Adrenal gland (tissue), 5 donors: ENCODE data around the gene ADIRF.

Experiments used
- CTCF ChIP-seq, 6 experiments: fragments of 450-650 bp in 4 of 6; fragments of 200-600 bp in 2 of 6; sonication (generic) in 1 of 6; IDR thresholded peaks; 1 replicate in 5 of 6; 2 replicates in 1 of 6; pipeline versions ENCODE4 v1.5.1 to v1.8.0; 2016 to 2021; ENCODE audit warnings: antibody characterized with exemption in 6 of 6, mild to moderate bottlenecking in 2 of 6, moderate library complexity in 1 of 6
- POLR2A ChIP-seq, 2 donors: fragments of 450-650 bp; IDR thresholded peaks; one replicate each; pipeline ENCODE4 v1.6.1; 2017; ENCODE audit warnings: antibody characterized with exemption in 2 of 2, mild to moderate bottlenecking in 2 of 2, moderate library complexity in 1 of 2
- donor health status: DM: no; HTN: no; CAD: no.

DNA sequence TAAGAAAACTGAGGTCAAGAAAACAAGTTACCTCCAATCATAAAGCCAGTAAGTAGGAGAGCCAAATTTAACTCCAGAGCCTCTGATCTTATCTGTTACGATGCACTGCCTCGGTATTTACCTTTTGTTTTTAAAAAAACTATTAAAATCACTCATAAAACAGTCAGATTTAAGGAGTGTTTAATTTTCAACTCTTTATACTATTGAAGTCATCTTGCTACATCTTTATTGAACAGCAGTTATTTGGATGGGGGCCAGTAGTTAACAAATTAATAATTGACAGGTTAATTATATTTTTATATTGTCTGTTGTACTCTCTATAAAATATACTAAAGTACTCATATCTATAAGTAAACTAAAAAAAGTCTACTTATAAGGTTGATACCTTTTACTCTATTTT lies 24.6 kb downstream of the ADIRF start:
- TF ChIP-seq CTCF (IDR thresholded peaks at IDR 0.05) (no peak), POLR2A (IDR thresholded peaks at IDR 0.05) (no peak)
